ENCODE data around the gene UQCR11.

UQCR11 gene

DNA sequence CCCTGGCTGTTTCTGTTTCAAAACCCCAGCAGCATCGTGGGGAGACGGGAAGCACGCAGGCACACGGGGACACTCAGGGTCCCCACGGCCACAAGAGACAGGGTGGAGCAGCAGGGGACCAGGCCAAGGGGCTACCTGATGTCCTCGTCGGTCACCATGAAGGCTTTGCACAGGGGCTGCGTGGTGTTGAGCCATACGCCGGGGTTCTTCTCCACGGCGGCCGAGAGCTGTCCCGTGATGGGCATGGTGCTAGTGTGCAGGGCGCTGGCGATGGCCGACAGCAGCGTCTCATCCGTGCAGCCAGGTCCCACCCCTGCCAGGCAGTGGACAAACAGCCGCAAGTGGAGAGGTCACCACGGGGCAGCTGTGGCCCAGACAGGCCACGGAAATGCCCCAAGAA is 24.3 kb downstream of the UQCR11 start:
- TF ChIP-seq USF1 (IDR thresholded peaks at IDR 0.05) (no peak), ZBTB7A (IDR thresholded peaks at IDR 0.05; ENCODE audit: low read depth) (no peak), CEBPB (IDR thresholded peaks at IDR 0.05) (no peak), REST (IDR thresholded peaks at IDR 0.05; ENCODE audit: low read depth) (no peak), NFIC (IDR thresholded peaks at IDR 0.05) (no peak), YY1 (IDR thresholded peaks at IDR 0.05; ENCODE audit: low read depth) (no peak), FOXM1 (IDR thresholded peaks at IDR 0.05; ENCODE audit: borderline replicate concordance, low read depth) (no peak), TEAD4 (IDR thresholded peaks at IDR 0.05) (no peak), CREB1 (IDR thresholded peaks at IDR 0.05; ENCODE audit: low read depth) (no peak), TAF1 (IDR thresholded peaks at IDR 0.05; ENCODE audit: low read depth) (no peak), EGR1 (IDR thresholded peaks at IDR 0.05) (no peak), RAD21 (IDR thresholded peaks at IDR 0.05; ENCODE audit: low read depth) (no peak), TCF12 (IDR thresholded peaks at IDR 0.05; ENCODE audit: low read depth) (no peak), EP300 (IDR thresholded peaks at IDR 0.05; ENCODE audit: borderline replicate concordance) (no peak)
- TF ChIP-seq, protein P1, sequence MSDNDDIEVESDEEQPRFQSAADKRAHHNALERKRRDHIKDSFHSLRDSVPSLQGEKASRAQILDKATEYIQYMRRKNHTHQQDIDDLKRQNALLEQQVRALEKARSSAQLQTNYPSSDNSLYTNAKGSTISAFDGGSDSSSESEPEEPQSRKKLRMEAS (IDR thresholded peaks at IDR 0.05), result no peak

DNA sequence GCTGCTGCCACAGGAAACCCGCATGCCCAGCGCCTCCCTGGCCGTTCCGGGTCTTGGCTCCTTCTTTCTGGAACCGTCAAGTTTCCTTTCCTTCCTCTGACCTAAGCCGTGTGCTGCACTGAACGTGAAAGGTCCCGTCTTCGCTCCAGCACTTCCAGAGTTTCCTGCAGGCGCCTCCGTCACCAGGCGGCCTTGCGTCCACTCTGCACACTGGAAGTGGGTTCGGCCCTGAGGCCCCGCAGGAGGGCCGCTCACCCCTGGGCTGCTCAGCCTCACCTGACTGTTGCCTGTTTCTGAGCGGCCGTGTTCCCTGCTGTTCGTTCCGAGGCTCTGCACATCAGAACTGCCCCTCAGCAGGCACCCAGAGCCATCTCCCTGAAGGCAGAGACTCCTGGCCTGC is 24.9 kb downstream of the UQCR11 start:
- no peak for TF ChIP-seq TAF1 (IDR thresholded peaks at IDR 0.05; ENCODE audit: low read depth)
- no peak for TF ChIP-seq USF1 (IDR thresholded peaks at IDR 0.05)
- no peak for TF ChIP-seq EGR1 (IDR thresholded peaks at IDR 0.05)
- TF ChIP-seq YY1 (IDR thresholded peaks at IDR 0.05; ENCODE audit: low read depth), result no peak
- no peak for TF ChIP-seq ZBTB7A (IDR thresholded peaks at IDR 0.05; ENCODE audit: low read depth)
- TF ChIP-seq NFIC (IDR thresholded peaks at IDR 0.05), result no peak
- TF ChIP-seq REST (IDR thresholded peaks at IDR 0.05; ENCODE audit: low read depth), result no peak
- TF ChIP-seq CEBPB (IDR thresholded peaks at IDR 0.05), result no peak
- TF ChIP-seq TEAD4 (IDR thresholded peaks at IDR 0.05), result no peak
- no peak for TF ChIP-seq FOXM1 (IDR thresholded peaks at IDR 0.05; ENCODE audit: borderline replicate concordance, low read depth)
- TF ChIP-seq, protein P1 (IDR thresholded peaks at IDR 0.05), result no peak

GRCh38 chr19:1579222-1579621 is 26.0 kb downstream of the UQCR11 start:
- no peak for TF ChIP-seq YY1 (IDR thresholded peaks at IDR 0.05; ENCODE audit: low read depth)
- no peak for TF ChIP-seq USF1 (IDR thresholded peaks at IDR 0.05)
- TF ChIP-seq FOXM1 (IDR thresholded peaks at IDR 0.05; ENCODE audit: borderline replicate concordance, low read depth), result no peak
- TF ChIP-seq RAD21 (IDR thresholded peaks at IDR 0.05; ENCODE audit: low read depth), result no peak
- TF ChIP-seq TAF1 (IDR thresholded peaks at IDR 0.05; ENCODE audit: low read depth), result no peak
- no peak for TF ChIP-seq EP300 (IDR thresholded peaks at IDR 0.05; ENCODE audit: borderline replicate concordance)
- no peak for TF ChIP-seq ZBTB7A (IDR thresholded peaks at IDR 0.05; ENCODE audit: low read depth)
- TF ChIP-seq, protein P1 (IDR thresholded peaks at IDR 0.05), result no peak
- no peak for TF ChIP-seq CREB1 (IDR thresholded peaks at IDR 0.05; ENCODE audit: low read depth)
- no peak for TF ChIP-seq TCF12 (IDR thresholded peaks at IDR 0.05; ENCODE audit: low read depth)
- TF ChIP-seq TEAD4 (IDR thresholded peaks at IDR 0.05), result no peak
- TF ChIP-seq CEBPB (IDR thresholded peaks at IDR 0.05), result no peak
- TF ChIP-seq NFIC (IDR thresholded peaks at IDR 0.05), result no peak
- no peak for TF ChIP-seq EGR1 (IDR thresholded peaks at IDR 0.05)
- TF ChIP-seq REST (IDR thresholded peaks at IDR 0.05; ENCODE audit: low read depth), result no peak
